GM18517 (cell line): ENCODE measurements around the gene UGT2A2.
"Not testable (repeated sequence)": the region's sequence is repeated elsewhere in the genome, so short reads cannot be mapped to it uniquely, and the experiment has no call there.

ENCODE experiments used
- ATAC-seq: cut with Tn5 transposase; IDR thresholded peaks from one replicate; pipeline ENCODE4 v1.9.1; 2021; ENCODE audit warnings: mild to moderate bottlenecking, moderate library complexity; ENCODE audit not compliant: unreplicated experiment

The UGT2A2 gene

DNA sequence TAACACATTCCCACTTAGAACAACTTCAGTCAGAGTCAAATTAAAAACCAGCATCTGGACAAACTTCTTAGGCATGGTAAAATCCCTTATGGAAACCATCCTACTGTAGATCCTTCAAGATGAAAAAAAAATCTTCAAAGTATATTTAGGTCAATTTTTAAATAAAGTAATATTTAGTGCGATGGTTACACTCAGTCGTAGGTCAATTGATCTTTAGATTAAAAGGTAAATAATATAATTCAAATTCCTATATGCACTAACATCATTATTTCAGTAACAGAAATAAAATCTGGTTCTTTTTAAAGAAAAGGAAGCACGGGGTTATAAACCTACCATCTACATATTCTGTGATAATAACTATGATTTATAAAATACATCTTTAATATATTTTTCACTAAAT, at the start of gene UGT2A2:
UGT2A2 (minus strand) TSS at position 101 of the 400 bp plus-strand sequence; CDS start at position 99, 2 bp downstream.
- ATAC-seq: no peak

DNA sequence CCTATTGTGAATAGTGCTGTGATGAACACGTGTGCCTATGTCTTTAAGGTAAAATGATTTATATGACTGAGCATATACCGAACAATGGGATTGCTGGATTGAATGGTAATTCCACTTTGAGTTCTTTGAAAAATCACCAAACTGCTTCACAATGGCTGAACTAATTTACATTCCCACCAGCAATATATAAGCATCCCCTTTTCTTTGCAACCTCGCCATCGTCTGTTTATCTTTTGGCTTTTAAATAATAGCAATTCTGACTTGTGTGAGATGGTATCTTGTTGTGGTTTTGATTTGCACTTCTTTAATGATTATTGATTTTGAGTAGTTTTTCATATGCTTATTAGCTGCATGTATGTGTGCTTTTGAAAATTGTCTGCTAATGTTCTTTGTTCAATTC, 45.4 kb upstream of the UGT2A2 start:
- ATAC-seq: no peak

DNA sequence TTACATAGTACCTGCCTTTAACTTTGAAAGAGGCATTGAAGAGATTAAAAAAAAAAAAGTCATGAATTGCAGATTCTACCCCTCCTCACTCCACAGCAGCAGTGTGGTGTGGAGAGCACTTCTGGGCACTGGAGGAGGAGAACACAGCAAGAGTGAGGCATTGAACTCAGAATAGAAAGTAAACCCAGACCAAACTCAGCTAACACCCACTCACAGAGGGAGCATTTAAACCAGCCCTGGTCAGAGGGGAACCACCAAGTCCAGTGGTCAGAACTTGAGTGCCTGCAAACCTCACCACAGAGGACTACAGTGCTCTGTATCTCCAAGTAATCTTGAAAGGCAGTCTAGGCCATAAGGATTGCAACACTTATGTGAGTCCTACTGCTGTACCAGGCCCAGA, 29.2 kb upstream of the UGT2A2 start:
- no peak for ATAC-seq

DNA sequence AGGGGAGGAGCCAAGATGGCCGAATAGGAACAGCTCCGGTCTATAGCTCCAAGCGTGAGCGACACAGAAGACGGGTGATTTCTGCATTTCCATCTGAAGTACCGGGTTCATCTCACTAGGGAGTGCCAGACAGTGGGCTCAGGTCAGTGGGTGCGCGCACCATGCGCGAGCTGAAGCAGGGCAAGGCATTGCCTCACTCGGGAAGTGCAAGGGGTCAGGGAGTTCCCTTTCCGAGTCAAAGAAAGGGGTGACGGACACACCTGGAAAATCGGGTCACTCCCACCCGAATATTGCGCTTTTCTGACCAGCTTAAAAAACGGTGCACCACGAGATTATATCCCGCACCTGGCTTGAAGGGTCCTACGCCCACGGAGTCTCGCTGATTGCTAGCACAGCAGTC, 24.6 kb upstream of the UGT2A2 start:
- not testable (repeated sequence) for ATAC-seq

DNA sequence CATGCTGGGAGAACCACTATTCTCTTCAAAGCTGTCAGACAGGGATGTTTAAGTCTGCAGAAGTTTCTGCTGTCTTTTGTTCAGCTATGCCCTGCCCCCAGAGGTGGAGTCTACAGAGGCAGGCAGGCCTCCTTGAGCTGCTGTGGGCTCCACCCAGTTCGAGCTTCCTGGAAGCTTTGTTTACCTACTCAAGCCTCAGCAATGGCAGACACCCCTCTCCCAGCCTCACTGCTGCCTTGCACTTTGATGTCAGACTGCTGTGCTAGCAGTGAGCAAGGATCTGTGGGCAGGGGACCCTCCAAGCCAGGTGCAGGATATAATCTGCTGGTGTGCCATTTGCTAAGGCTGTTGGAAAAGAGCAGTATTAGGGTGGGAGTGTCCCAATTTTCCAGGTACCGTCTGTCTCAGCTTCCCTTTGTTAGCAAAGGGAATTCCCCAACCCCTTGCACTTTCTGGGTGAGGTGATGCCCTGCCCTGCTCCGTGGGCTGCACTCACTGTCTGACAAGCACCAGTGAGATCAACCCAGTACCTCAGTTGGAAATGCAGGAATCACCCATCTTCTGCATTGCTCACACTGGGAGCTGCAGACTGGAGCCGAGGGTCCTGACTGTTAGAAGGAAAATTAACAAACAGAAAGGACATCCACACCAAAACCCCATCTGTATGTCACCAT, 21.8 kb upstream of the UGT2A2 start:
- ATAC-seq: not testable (repeated sequence)

DNA sequence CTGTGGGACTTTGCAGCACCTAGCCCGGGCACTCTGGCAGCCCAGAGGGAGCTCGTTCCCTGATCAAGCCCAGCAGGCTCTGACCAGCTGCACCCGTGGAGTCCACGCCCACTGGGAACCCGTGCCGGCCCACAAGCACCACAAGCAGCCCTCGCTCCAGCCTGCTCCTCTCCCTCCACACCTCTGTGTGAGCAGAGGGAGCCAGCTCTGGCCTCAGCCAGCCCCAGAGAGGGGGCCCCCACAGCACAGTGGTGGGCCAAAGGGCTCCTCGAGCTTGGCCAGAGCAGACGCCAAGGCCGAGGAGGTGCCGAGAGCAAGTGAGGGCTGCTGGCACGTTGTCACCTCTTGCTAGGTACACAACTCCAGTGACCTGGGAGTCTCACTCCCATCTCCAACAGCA, 18.7 kb upstream of the UGT2A2 start:
- ATAC-seq: no peak

DNA sequence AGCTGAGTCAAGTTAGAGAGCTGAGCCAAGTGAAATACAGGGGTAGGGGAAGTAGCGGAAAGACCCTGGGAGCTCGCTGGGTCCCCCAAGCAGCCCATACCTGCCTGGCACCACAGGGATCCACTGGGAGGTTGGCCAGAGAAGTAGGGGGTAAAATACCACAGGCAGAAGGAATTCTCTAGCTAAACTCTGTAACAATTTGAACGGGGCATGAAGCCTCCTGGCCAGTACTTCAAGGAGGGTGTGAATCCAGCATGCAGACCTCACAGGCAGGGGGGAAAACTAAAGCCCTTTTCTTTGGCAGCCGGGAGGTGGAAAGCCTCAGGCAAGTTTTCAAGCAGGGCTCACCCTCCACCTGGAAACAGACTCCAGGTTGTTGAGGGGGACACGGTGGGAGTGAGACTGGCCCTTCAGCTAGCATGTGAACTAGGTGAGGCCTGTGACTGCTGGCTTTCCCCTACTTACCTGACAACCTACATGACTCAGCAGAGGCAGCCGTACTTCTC, 17.3 kb upstream of the UGT2A2 start:
- no peak for ATAC-seq

DNA sequence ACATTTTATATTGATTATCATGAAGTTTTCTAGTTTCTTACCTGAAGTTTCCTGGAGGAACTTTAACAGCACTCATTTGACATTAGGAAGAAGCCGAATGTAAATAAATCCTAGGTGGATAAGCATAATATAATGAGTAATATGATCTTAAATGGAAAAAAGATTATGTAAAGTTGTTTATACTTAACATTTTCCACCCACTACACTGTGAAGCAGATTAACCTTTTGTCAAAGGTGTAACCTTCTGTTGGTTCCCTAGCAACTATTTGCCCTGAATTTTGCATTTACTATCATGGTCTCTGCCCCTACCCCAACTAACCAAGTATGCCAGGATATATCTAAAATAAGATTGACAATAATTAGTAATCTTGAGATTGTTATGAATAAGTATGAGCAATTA, 13.7 kb upstream of the UGT2A2 start, which contains the start of gene UGT2A1:
UGT2A1 (minus strand) TSS at position 101 of the 400 bp plus-strand sequence. CDS start 5,603 bp downstream, outside the sequence.
- no peak for ATAC-seq

DNA sequence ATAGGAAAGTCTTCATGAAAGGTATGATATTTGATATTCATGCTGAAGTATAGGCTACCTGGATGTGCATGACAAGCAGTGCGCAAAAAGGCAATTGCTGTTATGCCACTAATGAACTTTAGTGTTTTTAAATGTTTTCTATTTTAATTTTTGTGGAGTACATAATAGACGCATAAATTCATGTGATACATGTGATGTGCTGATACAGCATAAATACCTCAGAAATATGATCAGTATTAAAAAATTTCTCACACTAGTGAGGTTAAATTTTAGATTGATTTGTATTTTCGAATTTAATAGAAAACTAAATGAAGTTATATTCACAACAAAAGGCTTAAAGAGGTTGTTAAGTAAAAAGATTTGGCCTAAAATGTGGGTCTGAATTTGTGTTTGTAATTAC, 11.4 kb upstream of the UGT2A2 start:
- ATAC-seq: no peak

DNA sequence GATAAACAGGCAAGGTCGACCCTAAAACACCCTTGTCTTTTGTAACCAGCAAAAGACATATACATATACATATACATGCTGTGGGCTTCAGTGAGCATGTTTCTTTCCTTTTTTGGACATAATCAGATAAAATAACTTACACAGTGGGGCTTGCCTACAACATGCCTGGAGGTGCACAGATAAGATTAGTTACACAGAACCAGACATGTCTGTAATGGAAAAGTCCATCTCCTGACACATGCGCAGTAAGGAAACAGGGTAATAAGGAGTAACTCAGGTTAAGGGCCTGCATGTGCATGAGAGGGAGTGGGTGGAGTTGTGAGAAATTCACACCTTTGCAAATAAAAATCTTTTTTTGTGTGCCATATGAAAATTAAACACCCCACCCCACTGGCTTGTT, 10.2 kb upstream of the UGT2A2 start:
- no peak for ATAC-seq

DNA sequence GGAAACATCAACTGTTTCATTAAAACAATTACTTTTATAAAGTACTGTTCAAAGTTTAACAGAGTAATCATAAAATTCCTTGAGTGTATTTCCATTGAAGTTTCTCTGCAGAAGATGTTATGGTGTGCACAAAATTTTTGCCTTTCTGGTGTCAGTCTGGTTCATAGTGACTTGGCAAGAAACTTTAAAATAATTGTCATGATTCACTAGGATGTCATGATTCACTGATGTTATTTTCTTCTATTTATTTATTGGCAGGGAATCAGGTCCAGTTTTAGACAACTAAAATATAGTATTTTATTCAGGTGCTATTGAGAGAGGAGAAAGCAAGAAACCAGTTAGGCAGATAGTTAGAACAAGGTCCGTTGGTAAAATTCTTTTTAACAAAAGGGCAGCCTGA, 9.8 kb upstream of the UGT2A2 start:
- ATAC-seq: no peak

DNA sequence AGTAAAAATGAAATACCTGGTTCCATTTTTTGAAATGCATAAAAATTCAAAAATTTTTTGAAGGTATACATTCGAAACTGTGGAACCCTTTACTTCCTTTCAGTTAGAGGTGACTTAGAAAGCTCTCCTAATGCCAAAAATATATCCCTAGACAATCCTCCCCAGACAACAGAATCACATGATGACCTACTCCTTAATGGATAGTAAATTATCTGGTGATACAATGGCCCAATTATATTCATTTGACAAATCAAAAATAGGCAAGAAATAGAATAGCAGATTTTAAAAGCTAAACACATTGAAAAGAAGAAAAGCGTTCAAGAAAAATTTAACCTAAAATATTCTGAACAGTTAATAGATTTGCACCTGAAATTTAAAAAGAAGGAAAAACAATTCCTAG, 3.5 kb upstream of the UGT2A2 start:
- ATAC-seq: no peak

DNA sequence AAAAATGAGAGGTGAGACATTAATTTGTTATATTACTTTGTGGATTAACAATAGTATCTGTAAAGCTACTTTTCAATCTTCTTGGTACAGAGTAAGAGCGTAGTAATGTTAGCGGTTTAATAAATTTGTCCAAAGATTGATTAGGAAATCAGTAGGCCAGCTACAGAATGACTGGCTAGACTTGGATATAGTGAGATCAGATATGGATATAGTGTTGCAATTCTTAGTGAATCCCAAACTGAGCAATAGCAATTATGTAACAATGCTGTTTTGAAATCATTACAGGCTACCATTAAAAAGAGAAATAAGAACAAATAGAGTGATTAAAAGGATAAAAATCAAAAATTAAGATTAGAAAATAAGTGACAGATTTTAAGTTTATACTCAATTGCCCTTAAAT, 847 bp upstream of the UGT2A2 start:
- no peak for ATAC-seq

DNA sequence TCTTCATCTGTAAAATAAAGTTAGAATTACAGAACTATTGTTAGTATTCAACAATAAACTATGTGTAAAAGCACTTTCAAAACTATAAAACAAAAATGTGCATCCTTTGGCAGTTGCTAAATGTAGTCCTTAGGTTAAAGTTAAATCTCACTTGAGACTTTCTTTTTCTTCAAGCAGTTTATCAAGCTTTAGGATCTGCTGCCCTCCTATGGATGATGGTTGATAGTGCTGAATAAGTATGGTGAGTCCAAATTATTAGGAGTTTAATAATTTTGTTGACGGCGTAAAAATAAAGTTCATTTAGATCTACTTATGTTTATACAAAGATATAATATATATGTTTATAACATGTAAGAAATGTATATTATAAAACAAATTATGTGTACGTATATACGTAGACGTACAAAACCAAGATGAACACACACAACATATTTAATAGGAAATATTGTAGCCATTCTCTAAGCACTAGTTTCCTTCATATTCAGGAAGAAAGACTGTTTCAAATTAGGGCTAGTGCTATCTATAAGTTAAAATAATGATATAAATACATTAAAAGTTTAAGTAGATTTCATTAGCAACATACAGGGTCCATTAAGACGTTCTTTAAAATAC, 22.3 kb downstream of the UGT2A2 start:
- ATAC-seq: no peak

DNA sequence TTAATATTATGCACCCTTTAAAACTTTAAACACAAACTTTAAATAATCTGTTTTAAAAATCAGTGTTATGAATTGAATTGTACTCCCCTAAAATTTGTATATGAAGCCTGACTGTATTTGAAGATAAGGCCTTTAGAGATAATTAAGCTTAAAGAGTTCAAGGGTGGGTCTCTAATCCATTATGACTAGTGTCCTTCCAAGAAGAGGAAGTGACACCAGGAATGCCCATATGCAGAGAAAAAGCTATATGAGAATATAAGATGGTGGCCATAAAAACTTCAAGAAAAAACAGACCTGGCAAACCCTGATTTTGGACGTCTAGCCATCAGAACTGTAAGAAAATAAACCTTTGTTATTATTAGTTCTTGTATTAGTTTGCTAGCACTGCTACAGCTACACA, 29.0 kb downstream of the UGT2A2 start:
- ATAC-seq: no peak

DNA sequence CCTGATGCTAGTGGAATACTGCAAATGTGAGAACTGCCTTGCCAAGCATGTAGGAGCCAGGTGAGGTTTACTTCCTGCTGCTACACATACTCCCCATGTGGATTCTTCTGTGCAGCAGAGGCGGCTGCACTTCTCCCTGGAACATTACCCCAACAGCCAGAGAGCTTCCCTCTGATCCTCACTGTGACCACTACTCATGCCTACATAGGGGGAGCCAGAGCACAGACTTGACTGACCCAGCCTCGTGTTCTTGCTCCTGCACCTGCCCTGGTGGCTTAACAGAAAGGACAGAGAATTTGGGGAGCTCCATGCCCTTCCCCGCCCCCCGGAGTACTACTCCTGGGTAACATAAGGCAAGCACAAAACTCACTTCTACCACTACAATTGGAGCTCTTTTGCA, 38.4 kb downstream of the UGT2A2 start:
- no peak for ATAC-seq

DNA sequence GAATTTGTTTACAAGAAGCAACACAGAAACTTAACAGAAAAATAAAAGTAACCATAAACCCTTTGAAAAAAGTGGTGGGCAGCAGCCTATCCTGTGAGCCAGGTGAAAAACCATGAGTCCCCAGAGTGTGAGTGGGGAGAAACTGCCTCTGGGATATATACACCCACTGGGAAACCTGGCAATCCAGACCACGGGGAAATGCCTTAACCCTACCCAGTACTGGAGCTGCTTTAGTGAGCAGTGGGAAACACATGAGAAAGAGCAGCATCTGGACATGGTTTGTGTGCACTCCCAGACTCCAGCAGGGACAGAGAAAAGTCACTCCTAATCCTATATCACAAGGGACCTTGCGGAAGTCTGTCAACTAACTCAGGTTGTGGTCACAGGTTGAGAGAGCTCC, 39.4 kb downstream of the UGT2A2 start:
- ATAC-seq: no peak

DNA sequence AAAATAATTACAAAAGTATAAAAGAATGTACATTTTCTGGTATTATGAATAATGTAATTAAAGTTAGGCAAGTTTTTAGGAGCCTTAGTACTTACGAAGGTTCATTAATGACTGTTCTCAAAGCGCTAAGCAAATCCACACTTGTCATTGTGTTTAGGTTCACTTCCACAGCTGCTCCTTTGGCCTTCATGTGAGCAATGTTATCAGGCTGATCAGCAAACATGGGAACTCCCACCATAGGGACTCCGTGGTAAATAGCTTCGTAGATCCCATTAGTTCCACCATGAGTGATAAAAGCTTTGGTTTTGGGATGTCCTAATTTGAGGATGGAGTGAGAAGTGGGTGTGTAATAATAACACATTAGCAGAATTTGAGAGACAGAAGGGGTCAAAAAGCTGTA, 45.1 kb downstream of the UGT2A2 start:
- ATAC-seq: no peak

DNA sequence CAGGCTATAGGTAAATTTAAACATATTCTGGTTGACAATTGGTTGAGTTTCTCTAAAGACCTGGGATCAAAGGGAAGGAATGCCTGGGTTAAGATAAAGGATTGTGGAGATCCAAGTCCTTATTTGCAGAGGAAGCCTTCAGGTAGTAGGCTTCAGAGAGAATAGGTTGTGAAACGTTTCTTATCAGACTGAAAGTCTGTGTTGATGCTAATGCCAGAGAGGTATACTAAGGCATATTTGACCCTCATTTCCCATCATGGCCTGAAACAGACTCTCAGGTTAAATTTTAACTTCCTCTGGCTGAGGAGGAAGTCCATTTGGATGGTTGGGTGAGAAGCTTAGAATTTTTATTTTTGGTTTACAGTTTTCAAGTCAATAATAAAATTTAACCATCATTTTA, 48.1 kb downstream of the UGT2A2 start:
- ATAC-seq: no peak

DNA sequence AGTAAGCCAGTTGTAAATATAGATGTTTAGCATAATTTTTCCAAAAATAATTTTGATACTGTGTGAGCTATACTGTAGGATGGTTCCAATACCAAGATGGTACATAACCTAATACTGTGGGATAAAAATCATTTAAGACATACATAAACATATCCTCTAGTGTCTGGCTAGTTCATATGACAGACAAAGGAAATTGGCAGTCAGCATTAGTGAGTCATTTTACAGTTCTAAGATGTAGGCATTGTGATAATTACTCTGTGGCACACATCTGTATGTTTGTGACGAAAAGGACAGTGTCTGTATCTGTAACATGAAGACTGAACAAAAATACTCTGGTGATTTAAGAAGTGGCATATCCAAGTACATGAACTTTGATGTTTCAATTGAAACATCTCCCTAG, 49.6 kb downstream of the UGT2A2 start:
- no peak for ATAC-seq

DNA sequence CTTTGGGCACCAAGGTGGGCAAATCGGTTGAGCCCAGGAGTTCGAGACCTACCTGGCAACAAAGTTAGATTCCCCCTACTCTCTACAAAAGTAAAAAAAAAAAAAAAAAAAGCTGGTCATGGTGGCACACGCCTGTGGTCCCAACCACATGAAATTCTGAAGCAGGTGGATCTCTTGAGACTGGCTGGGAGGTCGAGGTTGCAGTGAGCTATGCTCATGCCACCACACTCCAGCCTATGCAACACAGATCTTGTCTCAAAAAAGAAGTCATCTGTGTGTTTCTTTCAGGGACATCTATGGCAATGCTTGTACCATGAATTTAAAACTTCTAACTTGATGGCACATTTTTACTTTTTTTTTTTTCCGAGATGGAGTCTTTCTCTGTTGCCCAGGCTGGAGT, 55.3 kb downstream of the UGT2A2 start:
- ATAC-seq: no peak

DNA sequence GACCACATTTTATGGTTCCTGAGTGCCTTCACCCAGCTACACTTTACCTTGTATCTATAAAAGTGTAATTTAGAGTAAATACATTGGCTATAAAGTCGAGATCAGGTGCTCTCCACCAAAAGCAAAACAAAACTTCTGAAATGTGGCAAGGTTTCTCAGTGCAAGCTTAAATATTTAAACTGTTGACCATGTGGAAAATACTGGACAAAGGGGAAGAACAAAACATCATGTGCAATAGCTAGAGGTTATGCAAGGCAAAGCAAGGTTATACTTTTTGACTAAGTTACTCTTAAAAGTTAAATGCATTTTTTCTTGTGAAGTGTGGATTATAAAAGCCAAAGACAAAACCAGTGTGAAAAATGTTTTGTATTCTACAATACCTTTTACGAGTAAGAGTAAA, 55.9 kb downstream of the UGT2A2 start:
- ATAC-seq: no peak

DNA sequence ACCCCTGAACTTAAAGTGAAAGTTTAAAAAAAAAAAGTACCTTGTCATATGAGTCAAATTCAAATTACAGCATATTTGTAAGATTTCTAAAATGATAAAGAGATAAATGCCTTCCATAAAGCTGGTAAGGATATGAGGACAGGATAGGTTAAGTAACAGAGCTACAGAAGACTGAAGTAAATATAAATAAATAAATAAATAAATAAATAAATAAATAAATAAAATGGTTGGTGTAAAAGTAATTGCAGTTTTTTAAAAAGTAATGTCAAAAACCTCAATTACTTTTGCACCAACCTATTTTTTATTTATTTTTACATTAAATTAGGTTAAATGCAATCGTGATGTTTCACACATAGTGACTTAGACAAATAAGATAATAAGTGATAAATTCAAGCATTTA, 62.2 kb downstream of the UGT2A2 start:
- no peak for ATAC-seq
